ENCODE results near the gene TRMT61A.
"Not testable (repeated sequence)": the region's sequence is repeated elsewhere in the genome, so short reads cannot be mapped to it uniquely, and the experiment has no call there.

TRMT61A gene

GRCh38 chr14:103509864-103510723 lies 18.9 kb upstream of the TRMT61A start:
- no peak for DNase-seq

GRCh38 chr14:103510724-103511693 lies 18.0 kb upstream of the TRMT61A start:
- no peak for DNase-seq

DNA sequence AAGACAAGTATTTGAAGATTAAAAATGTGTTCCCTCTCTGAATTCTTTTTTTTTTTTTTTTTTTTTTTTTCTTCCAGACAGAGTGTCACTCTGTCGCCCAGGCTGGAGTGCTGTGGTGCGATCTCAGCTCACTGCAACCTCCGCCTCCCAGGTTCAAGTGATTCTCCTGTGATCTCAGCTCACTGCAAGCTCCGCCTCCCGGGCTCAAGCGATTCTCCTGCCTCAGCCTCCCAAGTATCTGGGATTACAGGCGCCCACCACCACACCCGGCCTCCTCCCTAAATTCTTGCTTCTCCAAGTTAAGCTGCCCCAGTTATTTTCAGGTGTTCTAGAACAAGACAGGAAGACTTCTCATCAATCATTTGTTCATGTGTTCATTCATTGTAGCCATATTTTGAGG lies 16.8 kb upstream of the TRMT61A start:
- not testable (repeated sequence) for DNase-seq

DNA sequence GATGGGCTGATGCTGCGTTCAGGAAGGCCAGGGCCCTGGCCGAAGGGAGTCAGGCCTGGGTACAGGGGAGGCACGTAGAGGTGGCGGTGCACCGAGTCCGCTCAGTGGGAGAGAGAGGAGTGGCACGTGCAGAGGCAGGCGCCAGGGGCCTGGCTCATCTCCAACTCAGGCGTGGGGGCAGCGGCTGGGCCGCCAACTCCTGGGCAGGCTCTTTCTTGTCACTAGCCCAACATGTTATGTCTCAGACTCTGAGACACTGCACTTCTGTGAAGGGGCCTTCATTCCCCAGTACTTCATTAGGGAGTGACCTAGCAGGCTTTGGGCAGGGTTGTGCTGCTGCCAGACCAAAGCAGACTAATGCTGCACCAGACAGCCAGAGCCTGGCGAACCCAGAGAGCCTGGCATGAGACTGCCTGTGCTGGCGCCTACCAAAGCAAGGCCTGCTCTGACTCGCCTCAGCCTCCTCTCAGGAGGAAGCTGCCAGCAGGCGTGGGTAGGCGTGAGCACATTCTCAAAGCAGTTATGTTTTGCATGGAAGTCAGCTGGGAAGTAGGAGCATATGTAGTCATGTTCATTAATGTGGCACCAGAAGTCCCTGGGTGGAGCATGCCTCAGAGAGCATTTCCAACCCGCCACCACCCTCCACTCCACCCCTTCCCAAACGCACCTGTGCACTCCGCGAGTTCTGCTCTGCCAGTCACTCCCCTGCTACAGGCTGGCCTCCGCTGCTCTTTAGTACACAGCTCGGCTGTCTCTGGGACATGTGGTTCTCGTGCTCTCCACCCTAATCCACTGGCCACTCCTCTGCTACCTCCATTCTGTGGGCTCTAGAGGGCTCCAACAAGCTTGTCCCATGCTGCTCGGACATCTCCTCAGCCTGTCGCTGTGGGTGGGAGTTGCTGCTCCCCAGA lies 16.0 kb upstream of the TRMT61A start:
- DNase-seq = no peak

GRCh38 chr14:103514596-103515421 lies 14.2 kb upstream of the TRMT61A start:
- peak; percentile 10 for DNase-seq

DNA sequence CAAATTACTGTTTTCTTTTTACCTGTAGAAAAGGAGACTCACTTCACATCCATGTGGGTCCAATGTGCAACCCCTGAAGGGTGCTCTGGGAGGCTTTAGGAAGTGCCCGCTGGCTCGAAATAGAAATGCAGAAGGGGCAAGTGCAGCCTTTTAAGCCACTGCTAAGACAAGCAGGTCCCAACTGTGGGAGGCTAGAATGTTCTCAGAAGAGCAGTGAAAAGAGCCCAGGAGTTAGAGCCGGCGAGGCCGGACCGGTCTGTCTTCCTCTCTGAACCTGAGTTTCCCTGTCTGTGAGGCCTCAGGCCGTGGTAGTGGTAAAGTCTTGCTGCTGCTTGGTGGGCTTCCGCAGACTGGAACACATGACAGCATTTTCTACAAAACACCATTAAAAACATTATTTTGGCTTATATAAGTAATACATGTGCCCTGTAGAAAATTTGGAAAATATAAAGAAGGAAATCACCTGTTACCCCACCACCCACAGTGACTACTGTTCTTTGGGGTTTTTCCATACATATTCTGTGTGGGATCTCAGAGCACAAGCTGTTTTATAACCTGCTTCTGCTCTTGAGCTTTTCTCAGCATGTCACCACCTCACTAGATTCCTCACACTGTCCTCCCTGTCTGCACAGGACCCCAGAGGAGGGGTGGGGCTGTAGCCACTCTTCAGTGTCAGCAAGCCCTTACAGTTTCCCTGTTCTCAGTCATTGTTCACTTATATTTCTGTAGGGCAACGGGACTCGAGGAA lies 12.4 kb upstream of the TRMT61A start:
- DNase-seq = peak; percentile 2

DNA sequence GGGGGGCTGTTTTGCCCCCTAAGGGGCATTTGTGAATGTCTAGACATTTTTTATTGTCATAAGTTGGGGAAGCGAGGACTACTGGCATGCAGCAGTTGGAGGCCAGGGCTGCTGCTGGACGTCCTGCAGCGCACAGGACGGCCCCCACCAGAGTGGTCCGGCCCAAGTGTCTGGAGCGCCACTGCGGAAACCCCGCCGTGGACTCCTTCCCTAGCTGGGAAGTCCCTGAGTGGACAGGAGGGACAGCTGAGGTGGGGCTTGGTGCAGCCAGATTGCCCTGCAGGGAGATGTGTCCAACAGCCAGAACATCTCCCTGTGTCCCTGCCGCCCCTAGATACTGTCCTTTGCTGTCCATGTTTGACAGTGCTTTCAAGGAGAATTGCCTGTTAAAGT lies 11.8 kb upstream of the TRMT61A start:
- DNase-seq = no peak

DNA sequence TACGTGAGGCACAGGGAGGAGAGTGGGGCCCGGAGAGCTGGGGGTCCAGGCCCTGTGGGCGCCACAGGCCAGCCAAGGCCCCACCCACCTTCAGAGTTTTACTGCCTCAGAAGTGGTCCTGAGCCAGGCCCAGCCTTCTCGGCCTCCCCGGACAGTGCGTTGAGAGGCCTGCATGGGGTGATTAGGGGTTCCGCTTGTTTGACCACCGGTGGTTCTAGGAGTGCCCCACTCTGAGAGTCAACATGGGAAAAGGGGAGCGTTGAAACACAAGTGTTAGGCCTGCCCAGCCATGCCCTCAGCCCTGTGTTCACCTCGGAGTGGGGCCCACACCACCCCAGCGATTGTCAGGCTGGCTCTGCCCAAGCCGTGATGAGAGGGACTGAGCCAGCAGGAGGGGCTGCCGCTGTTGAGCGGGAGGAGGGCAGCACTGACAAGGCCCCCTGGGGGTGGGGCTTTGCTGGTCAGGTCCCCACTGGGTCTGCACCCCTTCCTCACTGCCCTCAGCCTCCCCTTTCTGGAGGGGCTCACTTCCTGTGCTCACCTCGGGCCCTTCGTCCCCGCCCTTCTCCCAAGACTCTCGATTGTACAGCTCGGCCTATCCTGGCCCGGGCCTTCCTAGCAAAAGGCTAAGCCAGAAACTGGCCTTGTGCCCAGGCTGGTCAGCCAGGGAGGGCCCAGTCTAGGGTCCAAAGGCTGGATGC lies 11.1 kb upstream of the TRMT61A start:
- DNase-seq = no peak

GRCh38 chr14:103518422-103519042 lies 10.5 kb upstream of the TRMT61A start:
- peak; percentile 73 for DNase-seq

- no peak for DNase-seq
Measured at GRCh38 chr14:103519043-103519836, 9.8 kb upstream of the TRMT61A start.

DNA sequence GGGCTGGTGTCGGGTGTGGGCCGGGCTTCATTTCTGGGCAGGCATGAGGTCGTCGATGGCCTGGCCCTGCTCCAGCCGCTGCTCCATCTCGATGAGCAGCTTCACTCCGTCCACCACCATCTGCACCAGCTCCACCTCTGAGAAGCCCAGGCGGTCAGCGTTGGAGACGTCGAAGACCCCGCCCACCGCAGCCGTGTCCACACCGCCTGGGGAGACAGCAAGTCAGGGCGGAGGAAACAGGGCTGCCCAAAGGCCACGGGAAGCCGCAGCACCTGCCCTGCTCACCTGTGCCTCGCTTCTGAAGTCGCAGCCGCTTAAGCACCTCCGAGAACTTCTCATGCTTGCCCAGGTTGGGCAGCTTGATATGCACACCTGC lies 9.2 kb upstream of the TRMT61A start:
- DNase-seq = no peak

- no peak for DNase-seq
Measured at GRCh38 chr14:103520269-103520656, 8.7 kb upstream of the TRMT61A start.

GRCh38 chr14:103520657-103521437 lies 8.1 kb upstream of the TRMT61A start:
- peak; percentile 74 for DNase-seq

DNA sequence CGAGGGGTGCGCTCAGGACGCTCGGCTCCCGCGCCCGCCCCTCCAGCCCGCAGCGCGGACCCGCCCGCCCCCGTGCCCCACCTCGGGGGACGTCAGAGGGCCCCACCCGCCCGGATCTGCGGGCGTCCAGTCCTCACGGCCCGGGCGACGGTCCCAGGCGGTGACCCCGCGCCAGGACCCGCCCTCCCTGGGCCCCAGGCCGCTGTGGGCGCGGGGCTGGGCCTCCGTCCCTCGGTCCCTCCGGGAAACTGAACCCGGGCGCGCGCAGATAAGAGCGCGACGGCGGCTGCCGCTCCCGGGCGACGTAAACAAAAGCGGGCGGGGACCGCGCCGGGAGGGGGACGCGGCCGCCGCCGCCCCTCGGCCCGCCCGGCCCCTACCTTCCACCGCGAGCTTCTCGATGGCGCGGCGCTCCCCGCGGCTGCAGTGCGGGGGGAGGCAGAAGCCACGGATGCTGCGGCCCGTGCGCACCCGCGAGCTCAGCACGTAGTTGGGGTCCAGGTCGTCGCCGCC lies 7.5 kb upstream of the TRMT61A start:
- no peak for DNase-seq

DNA sequence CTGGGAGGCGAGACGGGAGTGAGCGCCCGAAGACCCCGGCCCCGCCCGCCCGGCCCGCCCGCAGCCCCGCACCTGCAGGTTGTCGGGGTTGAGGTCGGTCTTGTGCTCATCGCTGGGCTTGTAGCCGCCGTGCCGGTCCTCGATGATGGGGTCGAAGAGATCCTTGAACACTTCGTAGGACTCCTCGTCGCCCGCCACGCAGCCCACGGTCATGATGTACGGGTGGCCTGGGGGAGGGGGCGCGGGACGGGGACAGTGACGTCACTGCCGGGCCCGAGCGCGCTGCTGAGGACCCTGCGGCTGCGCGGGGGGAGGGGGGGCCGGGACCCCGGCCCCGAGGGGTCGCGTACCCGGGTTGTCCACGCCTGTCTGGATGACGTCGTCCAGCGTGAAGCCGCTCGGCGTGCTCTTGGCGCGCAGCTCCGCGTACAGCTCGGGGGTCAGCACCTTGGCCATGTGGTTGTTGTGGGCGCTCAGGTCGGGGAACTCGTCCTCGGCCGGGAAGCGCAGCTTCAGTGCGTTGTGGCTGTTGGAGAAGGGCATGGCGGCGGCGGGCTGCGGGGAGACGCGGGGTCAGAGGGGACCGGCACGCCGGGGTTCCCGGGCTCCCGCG lies 6.9 kb upstream of the TRMT61A start:
- peak; percentile 43 for DNase-seq

DNA sequence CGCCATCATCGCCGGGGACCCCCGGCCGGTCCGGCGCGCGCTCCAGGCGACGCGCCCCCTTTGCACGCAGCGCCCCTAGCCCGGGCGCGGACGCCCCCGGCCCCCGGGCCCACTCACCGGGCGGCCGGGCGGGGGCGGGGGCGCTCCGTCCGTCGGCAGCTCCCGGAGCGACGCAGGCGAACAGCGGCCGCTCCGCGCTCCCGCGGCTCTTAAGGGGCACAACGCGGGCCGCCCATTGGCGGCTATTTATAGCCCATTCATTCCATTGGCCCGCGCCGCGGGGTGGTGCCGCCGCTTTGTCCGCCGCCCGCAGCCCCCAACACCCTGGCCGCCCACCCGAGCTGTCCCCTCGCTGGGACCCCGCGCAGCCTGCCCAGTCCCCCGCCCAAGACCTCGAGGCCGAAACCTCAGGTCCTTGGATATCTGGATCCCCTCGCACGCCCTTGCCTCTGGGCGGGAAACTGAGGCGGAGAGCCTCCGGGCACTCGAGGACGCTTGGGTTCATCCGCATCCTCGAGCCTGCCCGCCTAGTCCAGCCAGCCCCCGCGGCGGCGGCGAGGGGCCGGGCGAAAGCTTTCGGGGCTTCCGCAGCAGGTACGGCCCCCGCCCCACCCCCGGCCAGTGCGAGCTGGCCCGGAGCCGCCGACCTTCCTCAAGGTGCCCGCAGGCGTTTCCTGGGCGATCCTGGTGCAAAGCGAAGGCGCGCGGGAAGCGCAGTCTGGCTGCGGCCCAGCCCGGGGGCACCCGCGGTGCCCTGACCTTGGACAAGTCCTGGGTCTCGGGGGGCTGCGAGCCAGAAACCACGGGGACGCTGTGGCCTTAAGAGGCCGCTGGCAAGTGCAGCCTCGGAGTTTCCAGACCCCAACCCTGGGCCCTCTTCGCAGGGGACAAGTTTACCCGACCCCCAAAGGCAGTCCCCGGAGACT lies 6.1 kb upstream of the TRMT61A start, which contains the start of gene CKB:
CKB (minus strand) TSS at position 182 of the 926 bp plus-strand sequence. CDS start 337 bp downstream, outside the sequence.
- no peak for DNase-seq
